GM12878 (cell line): ENCODE data around the gene SMAD1. TPM values are rescaled to one million over a fixed set of nuclear protein-coding genes. Genes with fewer than 3 reads are reported as not detected.

Experiments used
- ATAC-seq: fragments of 200-7000 bp; cut with Tn5 transposase; 3 replicates; pipeline ENCODE4 v1.9.1; 2020; ENCODE audit warnings: mild to moderate bottlenecking, moderate library complexity
- BruUV-seq: library from RNA; stranded (reverse); fragments of 400-500 nt; replicated peaks from 2 replicates; lab custom pipeline; 2021; lab: Mats Ljungman, UMichigan
- CTCF ChIA-PET: fragments of 300-600 bp; sonication (Branson Sonifier 250); formaldehyde crosslinking; extraction: SDS; loops from one replicate; lab custom pipeline; 2021; ENCODE audit warnings: inconsistent platforms; lab: Yijun Ruan, JAX
- POLR2A ChIA-PET: fragments of 350-600 bp; formaldehyde crosslinking; extraction: SDS; loops from one replicate; lab custom pipeline; 2021; ENCODE audit warnings: inconsistent platforms; lab: Charles Lee
- RAD21 ChIA-PET: fragments of 300-600 bp; sonication (Branson Sonifier 250); formaldehyde crosslinking; loops from one replicate; lab custom pipeline; 2023; ENCODE audit warnings: antibody characterized with exemption; ENCODE audit not compliant: unreplicated experiment; lab: Charles Lee
- SMC1A ChIA-PET: fragments of 300-600 bp; sonication (Branson Sonifier 250); formaldehyde crosslinking; loops from one replicate; lab custom pipeline; 2023; ENCODE audit not compliant: unreplicated experiment, uncharacterized antibody; lab: Charles Lee
- DNase-seq: peaks from one replicate; pipeline ENCODE4 v3.0.0-alpha.2; 2011; ENCODE audit warnings: low read depth, low spot score
- FAIRE-seq: peaks from 3 replicates; lab custom pipeline; 2011; peaks lifted over from hg19 to GRCh38; lab: Jason Lieb, UNC
- H2AFZ ChIP-seq: 2 replicates; pipeline ENCODE4 v1.6.0; 2011; ENCODE audit warnings: low read depth, low read length, control low read depth; ENCODE audit not compliant: control insufficient read depth
- H3K27ac ChIP-seq: 2 replicates; pipeline ENCODE4 v1.5.1; 2011; ENCODE audit warnings: control low read depth; ENCODE audit not compliant: control insufficient read depth, insufficient read depth
- H3K27me3 ChIP-seq, 2 experiments: replicated peaks in 1 of 2; 2 replicates each; pipeline versions ENCODE4 v1.6.0 to v1.6.1; 2011; ENCODE audit warnings: low read length in 1 of 2; ENCODE audit not compliant: control insufficient read depth in 2 of 2, insufficient read depth in 2 of 2
- H3K36me3 ChIP-seq, 2 experiments: 2 replicates each; pipeline ENCODE4 v1.5.1; 2011; ENCODE audit warnings: low read length in 1 of 2; ENCODE audit not compliant: control insufficient read depth in 2 of 2, insufficient read depth in 2 of 2
- H3K4me1 ChIP-seq: 2 replicates; pipeline ENCODE4 v1.6.1; 2011; ENCODE audit warnings: mild to moderate bottlenecking, low read length, moderate library complexity, mixed read lengths; ENCODE audit not compliant: control insufficient read depth, insufficient read depth
- H3K4me2 ChIP-seq: 2 replicates; pipeline ENCODE4 v1.6.0; 2011; ENCODE audit warnings: control low read depth; ENCODE audit not compliant: control insufficient read depth, insufficient read depth
- H3K4me3 ChIP-seq: fragments of 200-600 bp; sonication (generic); 2 replicates; pipeline ENCODE4 v1.5.1; 2016
- H3K79me2 ChIP-seq: 2 replicates; pipeline ENCODE4 v1.6.0; 2011; ENCODE audit warnings: low read length; ENCODE audit not compliant: control insufficient read depth, insufficient read depth
- H3K9ac ChIP-seq: 2 replicates; pipeline ENCODE4 v1.8.0; 2011; ENCODE audit warnings: low read length, control low read depth, mixed read lengths; ENCODE audit not compliant: control insufficient read depth, insufficient read depth
- H3K9me3 ChIP-seq: replicated peaks from 3 replicates; pipeline ENCODE4 v1.5.1; 2011; ENCODE audit warnings: mild to moderate bottlenecking, low read length; ENCODE audit not compliant: control insufficient read depth, insufficient read depth
- H4K20me1 ChIP-seq: 2 replicates; pipeline ENCODE4 v1.6.0; 2011; ENCODE audit not compliant: control insufficient read depth, insufficient read depth
- ATF7 ChIP-seq: fragments of 450-650 bp; IDR thresholded peaks from 2 replicates; pipeline ENCODE4 v1.6.1; 2016; ENCODE audit warnings: low read depth, mild to moderate bottlenecking
- CBX3 ChIP-seq: fragments of 200-600 bp; sonication (generic); IDR thresholded peaks from 2 replicates; pipeline ENCODE4 v1.6.1; 2016; ENCODE audit warnings: low read depth, borderline replicate concordance
- CBX5 ChIP-seq: sonication (generic); IDR thresholded peaks from 2 replicates; pipeline ENCODE4 v1.6.1; 2016; ENCODE audit warnings: low read depth, moderate library complexity, mild to moderate bottlenecking, inconsistent platforms
- FOXK2 ChIP-seq: fragments of 450-650 bp; IDR thresholded peaks from 2 replicates; pipeline ENCODE4 v1.6.1; 2017; ENCODE audit warnings: mild to moderate bottlenecking, moderate library complexity
- MTA2 ChIP-seq: fragments of 450-650 bp; IDR thresholded peaks from 2 replicates; pipeline ENCODE4 v1.6.1; 2016; ENCODE audit warnings: low read depth, mild to moderate bottlenecking, moderate library complexity
- NFIC ChIP-seq: IDR thresholded peaks from 2 replicates; pipeline ENCODE4 v1.6.1; 2012; ENCODE audit warnings: low read depth, mild to moderate bottlenecking, inconsistent platforms, low read length, moderate library complexity
- RUNX3 ChIP-seq: IDR thresholded peaks from 2 replicates; pipeline ENCODE4 v1.6.1; 2012; ENCODE audit warnings: low read length, inconsistent platforms
- SRF ChIP-seq, 2 experiments: IDR thresholded peaks; 2 replicates each; pipeline ENCODE4 v1.6.1; 2011; ENCODE audit warnings: low read depth in 2 of 2, low read length in 2 of 2, mild to moderate bottlenecking in 1 of 2, moderate library complexity in 1 of 2
- SUPT20H ChIP-seq: IDR thresholded peaks from 2 replicates; pipeline ENCODE4 v1.6.1; 2011; ENCODE audit warnings: low read depth, mild to moderate bottlenecking, low read length, moderate library complexity, borderline replicate concordance; ENCODE audit not compliant: control insufficient read depth
- ZNF384 ChIP-seq: IDR thresholded peaks from 2 replicates; pipeline ENCODE4 v1.6.1; 2012; ENCODE audit warnings: low read depth, mild to moderate bottlenecking, low read length, improper control_type of control experiment, borderline replicate concordance
- WGBS: methylation state at CpG from one replicate; pipeline ENCODE4 v1.1.6; 2016; ENCODE audit warnings: low lambda C conversion rate; ENCODE audit not compliant: insufficient replicate concordance, insufficient coverage; ENCODE audit errors: missing lambda C conversion rate; 5-methylcytosine and 5-hydroxymethylcytosine counted together
- in situ Hi-C: fragments of 300-500 bp; cut with MboI; formaldehyde crosslinking; loops from 9 replicates; pipeline ENCODE4 v1.14.3; 2018; ENCODE audit warnings: mixed read lengths
- intact Hi-C: fragments of 100-400 bp; cut with micrococcal nuclease; formaldehyde crosslinking; loops from one replicate; pipeline ENCODE4 v1.14.2; 2022; ENCODE audit not compliant: unreplicated experiment
- polyA plus RNA-seq, 11 experiments: library from polyadenylated mRNA; depleted of rRNA in 4 of 11; unstranded in 6 of 11; stranded (reverse) in 5 of 11; fragments of >200 nt; fragmentation: Nextera tagmentation in 4 of 11; fragmentation: Illumina TruSeq in 1 of 11; extraction: Ambion mirVana in 4 of 11; extraction: Trizol in 1 of 11; gene quantifications; 1 replicate in 1 of 11; 2 replicates in 10 of 11; pipeline versions ENCODE4 v1.2.1 to v1.2.3, GENCODE V29; 2011 to 2016; ENCODE audit warnings: inconsistent platforms in 2 of 11, missing spikeins in 2 of 11, low read depth in 1 of 11
- total RNA-seq, 4 experiments: library from RNA; depleted of rRNA in 3 of 4; stranded (reverse); fragments of >200 nt in 3 of 4; fragmentation: Illumina TruSeq in 1 of 4; extraction: Trizol in 1 of 4; gene quantifications; 2 replicates each; pipeline versions ENCODE4 v1.2.1 to v1.2.3, GENCODE V29; 2013 to 2021
- TF ChIP-seq, protein P1 (sequence below): fragments of 450-650 bp; IDR thresholded peaks from 2 replicates; pipeline ENCODE4 v1.6.1; 2018; ENCODE audit warnings: borderline replicate concordance, mild to moderate bottlenecking; ENCODE audit not compliant: partially characterized antibody
- TF ChIP-seq, protein P2 (sequence below): fragments of 450-650 bp; formaldehyde crosslinking; IDR thresholded peaks from 2 replicates; pipeline ENCODE4 v1.4.0; 2020; ENCODE audit warnings: mild to moderate bottlenecking, moderate library complexity
- TF ChIP-seq, protein P3 (sequence below): fragments of 450-650 bp; IDR thresholded peaks from 2 replicates; pipeline ENCODE4 v1.6.1; 2016; ENCODE audit warnings: mild to moderate bottlenecking

The SMAD1 gene
- total and polyA plus RNA-seq, 10 of the 15 experiments (the other 5 are each of a cell fraction or from before 2014, with no cell fraction given), result 0.29 to 17.5 (median 13.6) TPM

DNA sequence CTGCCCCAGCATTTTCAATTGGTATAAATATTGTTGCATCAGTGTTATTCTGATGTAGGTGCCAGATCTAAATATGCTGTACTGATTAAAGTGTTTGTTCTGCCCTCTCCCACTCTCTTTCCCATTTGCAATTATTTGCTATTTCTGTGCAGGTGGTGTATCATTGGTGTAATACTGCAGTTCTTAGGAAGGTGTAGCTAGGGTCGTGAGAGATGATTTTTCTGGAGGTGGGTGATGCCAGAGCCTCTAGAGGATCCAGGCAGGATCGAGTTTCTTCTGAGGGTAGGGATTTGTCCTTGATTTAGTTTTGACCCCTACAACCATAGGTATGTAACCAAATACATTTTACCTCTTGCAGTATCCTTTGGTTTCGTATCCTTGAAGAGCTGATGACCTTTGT is 1.9 kb downstream of the SMAD1 start:
- ChIA-PET RAD21 (no interaction called here), POLR2A (no interaction called here), CTCF (interaction anchor here (0.8 kb wide), 1 partner anchor 267 kb away, joined by 3 read pairs; no protein-coding TSS in a partner anchor), SMC1A (no interaction called here)
- in situ Hi-C loops (no loop called here), intact Hi-C loops (loop anchor here (1.0 kb wide), 1 partner anchor 249 kb away; no protein-coding TSS in a partner anchor)
- peaks cover 6% of the 10 kb centered on the region; the same call in 1 of the 2 replicates for H3K4me1 ChIP-seq
- peaks cover 0 to 3% of the 10 kb centered on the region in 2 experiments; a peak in 1 of 4 replicates for H3K27me3 ChIP-seq
- no peak for FAIRE-seq
- H2AFZ ChIP-seq, result no peak overlapping the region
- H3K4me2 ChIP-seq, result peak overlapping the region; percentile 64
- peak overlapping the region; percentile 81 for H3K4me3 ChIP-seq
- no peaks in the 10 kb centered on the region for H4K20me1 ChIP-seq
- TF ChIP-seq ATF7 (no peak), CBX5 (no peak), ZNF384 (no peak), CBX3 (no peak), SRF (IDR thresholded peaks at IDR 0.05; ENCODE audit: low read depth in 2 of 2, low read length in 2 of 2) (no peak), RUNX3 (no peak), MTA2 (no peak), SUPT20H (no peak), NFIC (no peak), FOXK2 (no peak)
- TF ChIP-seq, protein P1, sequence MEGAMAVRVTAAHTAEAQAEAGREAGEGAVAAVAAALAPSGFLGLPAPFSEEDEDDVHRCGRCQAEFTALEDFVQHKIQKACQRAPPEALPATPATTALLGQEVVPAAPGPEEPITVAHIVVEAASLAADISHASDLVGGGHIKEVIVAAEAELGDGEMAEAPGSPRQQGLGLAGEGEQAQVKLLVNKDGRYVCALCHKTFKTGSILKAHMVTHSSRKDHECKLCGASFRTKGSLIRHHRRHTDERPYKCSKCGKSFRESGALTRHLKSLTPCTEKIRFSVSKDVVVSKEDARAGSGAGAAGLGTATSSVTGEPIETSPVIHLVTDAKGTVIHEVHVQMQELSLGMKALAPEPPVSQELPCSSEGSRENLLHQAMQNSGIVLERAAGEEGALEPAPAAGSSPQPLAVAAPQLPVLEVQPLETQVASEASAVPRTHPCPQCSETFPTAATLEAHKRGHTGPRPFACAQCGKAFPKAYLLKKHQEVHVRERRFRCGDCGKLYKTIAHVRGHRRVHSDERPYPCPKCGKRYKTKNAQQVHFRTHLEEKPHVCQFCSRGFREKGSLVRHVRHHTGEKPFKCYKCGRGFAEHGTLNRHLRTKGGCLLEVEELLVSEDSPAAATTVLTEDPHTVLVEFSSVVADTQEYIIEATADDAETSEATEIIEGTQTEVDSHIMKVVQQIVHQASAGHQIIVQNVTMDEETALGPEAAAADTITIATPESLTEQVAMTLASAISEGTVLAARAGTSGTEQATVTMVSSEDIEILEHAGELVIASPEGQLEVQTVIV, result no peak
- TF ChIP-seq, protein P2, sequence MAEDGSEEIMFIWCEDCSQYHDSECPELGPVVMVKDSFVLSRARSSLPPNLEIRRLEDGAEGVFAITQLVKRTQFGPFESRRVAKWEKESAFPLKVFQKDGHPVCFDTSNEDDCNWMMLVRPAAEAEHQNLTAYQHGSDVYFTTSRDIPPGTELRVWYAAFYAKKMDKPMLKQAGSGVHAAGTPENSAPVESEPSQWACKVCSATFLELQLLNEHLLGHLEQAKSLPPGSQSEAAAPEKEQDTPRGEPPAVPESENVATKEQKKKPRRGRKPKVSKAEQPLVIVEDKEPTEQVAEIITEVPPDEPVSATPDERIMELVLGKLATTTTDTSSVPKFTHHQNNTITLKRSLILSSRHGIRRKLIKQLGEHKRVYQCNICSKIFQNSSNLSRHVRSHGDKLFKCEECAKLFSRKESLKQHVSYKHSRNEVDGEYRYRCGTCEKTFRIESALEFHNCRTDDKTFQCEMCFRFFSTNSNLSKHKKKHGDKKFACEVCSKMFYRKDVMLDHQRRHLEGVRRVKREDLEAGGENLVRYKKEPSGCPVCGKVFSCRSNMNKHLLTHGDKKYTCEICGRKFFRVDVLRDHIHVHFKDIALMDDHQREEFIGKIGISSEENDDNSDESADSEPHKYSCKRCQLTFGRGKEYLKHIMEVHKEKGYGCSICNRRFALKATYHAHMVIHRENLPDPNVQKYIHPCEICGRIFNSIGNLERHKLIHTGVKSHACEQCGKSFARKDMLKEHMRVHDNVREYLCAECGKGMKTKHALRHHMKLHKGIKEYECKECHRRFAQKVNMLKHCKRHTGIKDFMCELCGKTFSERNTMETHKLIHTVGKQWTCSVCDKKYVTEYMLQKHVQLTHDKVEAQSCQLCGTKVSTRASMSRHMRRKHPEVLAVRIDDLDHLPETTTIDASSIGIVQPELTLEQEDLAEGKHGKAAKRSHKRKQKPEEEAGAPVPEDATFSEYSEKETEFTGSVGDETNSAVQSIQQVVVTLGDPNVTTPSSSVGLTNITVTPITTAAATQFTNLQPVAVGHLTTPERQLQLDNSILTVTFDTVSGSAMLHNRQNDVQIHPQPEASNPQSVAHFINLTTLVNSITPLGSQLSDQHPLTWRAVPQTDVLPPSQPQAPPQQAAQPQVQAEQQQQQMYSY (CRISPR knock-in tag), result no peak
- TF ChIP-seq, protein P3, sequence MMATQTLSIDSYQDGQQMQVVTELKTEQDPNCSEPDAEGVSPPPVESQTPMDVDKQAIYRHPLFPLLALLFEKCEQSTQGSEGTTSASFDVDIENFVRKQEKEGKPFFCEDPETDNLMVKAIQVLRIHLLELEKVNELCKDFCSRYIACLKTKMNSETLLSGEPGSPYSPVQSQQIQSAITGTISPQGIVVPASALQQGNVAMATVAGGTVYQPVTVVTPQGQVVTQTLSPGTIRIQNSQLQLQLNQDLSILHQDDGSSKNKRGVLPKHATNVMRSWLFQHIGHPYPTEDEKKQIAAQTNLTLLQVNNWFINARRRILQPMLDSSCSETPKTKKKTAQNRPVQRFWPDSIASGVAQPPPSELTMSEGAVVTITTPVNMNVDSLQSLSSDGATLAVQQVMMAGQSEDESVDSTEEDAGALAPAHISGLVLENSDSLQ, result no peak
- peak overlapping the region; percentile 85 for H3K27ac ChIP-seq
- H3K9me3 ChIP-seq, result no peaks in the 10 kb centered on the region; the same call in 2 of the 3 replicates
- WGBS, result 8% methylated on average over 3 of the region's 3 CpGs
- peaks cover 57% of the 10 kb centered on the region for H3K79me2 ChIP-seq
- H3K9ac ChIP-seq, result peak overlapping the region; percentile 82; the same call in 1 of the 2 replicates
- ATAC-seq, result no peak
- H3K36me3 ChIP-seq, result no peaks in the 10 kb centered on the region
- DNase-seq, result no peak
- BruUV-seq, result no TSS peak
